Cerebellar cortex (tissue), 1 donor: Measurements from ENCODE around the gene LRATD1.
A peak's percentile ranks its signal among the peaks of the same experiment; 100 is the strongest.

Source experiments
- DNase-seq: peaks from one replicate; pipeline ENCODE4 v3.0.0-alpha.2; 2015; ENCODE audit warnings: low spot score

LRATD1 gene

GRCh38 chr2:14633461-14634181 is 1.1 kb downstream of the LRATD1 start:
- no peak for DNase-seq

- no peak for DNase-seq
Measured at GRCh38 chr2:14634182-14634488, 1.6 kb downstream of the LRATD1 start.

GRCh38 chr2:14634489-14635390 is 2.2 kb downstream of the LRATD1 start:
- peak; percentile 8 for DNase-seq

GRCh38 chr2:14635391-14635871 is 2.9 kb downstream of the LRATD1 start:
- peak; percentile 2 for DNase-seq

DNA sequence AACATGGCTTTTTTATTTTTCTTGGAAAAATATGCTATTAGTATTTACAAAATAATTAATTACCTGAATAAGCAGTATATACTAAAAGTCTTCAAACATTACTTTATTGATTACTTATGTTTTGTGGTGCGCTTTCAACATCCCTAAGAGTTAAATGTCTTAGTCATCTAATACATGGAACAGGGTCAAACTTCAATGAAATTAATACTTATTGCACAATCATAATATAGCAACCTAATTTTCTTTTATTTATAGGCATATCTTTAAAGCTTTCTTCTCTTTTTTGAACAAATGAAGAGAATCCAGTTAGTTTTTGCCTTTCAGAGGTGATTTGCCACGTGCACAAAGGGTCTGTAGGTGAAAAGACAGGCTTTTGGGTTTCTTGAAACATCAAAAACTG is 6.0 kb downstream of the LRATD1 start:
- DNase-seq: no peak

- no peak for DNase-seq
Measured at GRCh38 chr2:14641116-14641515, 8.6 kb downstream of the LRATD1 start.

GRCh38 chr2:14642499-14642898 is 10.0 kb downstream of the LRATD1 start:
- no peak for DNase-seq

DNA sequence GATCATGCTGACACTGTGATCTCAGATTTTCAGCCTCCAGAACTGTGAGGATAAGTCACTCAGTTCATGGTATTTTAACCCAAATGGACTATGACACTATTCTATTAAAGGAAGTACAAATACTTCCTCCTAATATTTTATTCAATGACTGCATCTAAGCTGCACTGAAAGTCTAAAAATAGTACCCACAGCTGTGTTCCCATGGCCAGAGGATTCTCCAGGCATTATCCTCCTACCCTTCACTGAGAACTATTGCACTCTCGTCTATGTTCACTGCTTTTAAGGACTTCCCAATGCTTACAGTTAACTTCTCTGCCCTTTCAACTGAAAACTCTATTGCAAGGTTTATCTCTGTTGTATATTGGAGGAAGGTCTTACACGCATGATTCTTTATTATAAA is 15.2 kb downstream of the LRATD1 start:
- no peak for DNase-seq

- no peak for DNase-seq
Measured at GRCh38 chr2:14650066-14650465, 17.5 kb downstream of the LRATD1 start.

DNA sequence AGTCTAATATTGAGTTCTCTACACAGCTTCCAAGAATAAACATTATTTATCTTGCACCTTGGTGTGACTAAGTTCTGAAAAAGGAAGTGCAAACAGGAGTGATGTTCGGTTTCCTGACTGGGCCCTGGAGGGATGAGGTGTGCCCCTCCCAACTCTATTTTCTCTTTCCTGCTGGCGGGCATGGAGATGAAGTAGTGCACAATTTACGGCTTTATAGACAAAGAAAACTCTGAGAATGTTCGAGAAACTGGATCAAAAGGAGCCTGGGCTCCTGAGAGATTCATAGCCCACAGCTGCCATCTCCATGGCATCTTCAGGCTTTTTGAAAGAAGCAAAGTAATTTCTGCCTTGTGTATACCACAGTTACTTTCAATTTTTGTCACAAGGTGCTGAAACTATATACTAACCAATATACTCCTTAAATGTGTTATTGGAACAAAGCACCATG is 22.3 kb downstream of the LRATD1 start:
- DNase-seq: no peak

GRCh38 chr2:14656146-14656545 is 23.6 kb downstream of the LRATD1 start:
- DNase-seq: no peak

GRCh38 chr2:14661163-14661562 is 28.6 kb downstream of the LRATD1 start:
- DNase-seq: no peak

DNA sequence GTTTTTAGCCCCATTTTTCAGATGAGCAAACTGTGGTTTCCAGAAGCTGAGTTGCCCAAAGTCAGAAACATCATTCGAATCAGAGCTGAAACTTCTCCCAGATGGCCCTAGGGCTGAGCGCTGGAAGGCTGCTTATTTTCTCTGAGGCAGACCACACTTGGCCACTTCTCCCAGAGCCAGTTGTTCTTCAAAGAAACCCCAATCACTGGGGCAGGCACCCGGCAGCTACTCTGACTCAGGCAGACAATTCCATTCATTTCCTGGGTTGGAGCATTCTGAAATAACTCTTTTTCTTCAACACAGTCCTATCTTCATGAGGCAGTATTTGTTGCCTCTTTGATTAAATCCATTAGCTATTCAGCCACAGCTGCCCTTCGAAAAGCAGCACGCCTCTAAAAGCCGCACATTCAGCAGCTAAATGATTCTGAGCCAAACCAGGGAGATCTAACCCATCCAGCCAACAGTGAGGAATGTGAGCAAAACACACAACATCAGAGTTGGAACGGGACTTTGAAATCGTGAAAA is 40.9 kb downstream of the LRATD1 start:
- peak; percentile 1 for DNase-seq

DNA sequence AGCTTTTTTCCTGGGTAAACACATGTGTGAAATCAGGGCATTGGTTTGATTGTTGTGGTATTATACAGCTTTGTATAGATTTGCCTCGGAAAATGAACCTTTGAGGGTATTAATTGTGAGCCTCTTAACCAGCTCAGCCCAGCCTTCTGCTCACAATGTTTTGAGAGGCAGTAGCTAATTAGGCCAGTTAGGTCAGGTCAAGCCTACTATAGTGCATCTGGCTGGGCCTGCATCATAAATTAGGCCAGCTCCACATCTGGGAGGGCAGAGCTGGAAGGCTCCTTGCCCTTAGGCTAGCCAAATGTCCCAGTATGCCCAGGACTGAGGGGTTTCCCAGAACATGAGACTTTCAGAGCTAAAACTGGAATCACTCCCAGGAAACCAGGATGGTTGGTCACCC is 43.0 kb downstream of the LRATD1 start:
- no peak for DNase-seq

DNA sequence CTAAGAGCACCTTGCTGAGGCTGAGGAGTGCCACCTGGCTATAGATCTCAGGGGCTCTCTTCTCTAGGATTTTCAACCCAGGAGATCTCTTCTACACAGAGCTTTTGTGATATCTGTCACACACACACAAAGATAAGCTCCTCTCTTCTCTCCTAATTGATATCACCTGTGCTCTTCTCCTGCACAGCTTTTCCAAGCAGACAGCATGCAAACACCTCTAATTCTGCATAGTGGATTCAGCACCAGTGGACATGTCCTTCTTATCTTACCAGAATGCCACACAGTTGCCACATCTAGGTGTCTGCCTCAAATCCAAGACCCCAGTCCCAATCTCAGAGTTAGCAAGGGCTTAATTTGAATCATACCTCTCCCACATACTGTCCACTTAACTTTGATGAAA is 43.9 kb downstream of the LRATD1 start:
- no peak for DNase-seq

GRCh38 chr2:14677039-14677438 is 44.5 kb downstream of the LRATD1 start:
- no peak for DNase-seq

DNA sequence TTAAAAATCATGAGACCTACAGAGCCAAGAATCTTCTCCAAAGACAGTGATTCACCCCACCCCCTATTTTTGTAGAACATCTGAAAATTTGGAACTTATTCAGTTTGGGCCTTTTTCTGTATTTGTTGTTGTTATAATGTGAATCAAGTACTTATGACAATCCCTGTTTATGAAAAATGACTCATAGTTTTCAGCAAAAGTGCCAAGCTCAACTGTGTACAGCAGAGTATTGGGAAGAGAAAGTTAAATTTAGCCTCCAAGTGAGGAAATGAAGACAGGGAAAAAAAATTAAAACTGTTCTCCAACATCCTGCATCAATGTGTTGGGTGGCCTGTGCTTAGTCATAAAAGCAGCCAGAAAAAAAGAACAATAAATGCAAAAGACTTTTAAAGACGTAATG is 46.2 kb downstream of the LRATD1 start:
- DNase-seq: no peak

DNA sequence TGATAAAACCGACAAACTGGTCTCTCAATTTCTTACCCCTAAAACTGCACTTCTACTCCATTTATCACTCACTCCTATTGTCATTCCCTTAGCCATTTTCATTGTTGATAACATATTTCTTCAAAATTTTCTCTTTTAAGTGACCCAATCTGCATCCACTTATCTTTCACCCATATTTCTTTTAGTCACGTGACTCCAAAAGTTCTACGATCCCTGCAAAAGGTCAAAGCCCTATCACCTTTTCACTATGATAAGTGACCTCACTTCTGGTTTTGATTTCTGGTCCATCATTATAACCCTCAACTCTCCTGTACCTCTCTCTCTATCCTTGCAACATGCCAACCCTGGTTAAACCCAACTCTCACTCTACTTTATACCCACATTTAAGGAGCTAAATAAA is 49.1 kb downstream of the LRATD1 start:
- DNase-seq: no peak
